Fibroblast of skin of scalp (primary cell): ENCODE measurements around the gene EIF4B.

Experiments
- DNase-seq: peaks from one replicate; pipeline ENCODE4 v3.0.0-alpha.2; 2013

EIF4B gene

DNA sequence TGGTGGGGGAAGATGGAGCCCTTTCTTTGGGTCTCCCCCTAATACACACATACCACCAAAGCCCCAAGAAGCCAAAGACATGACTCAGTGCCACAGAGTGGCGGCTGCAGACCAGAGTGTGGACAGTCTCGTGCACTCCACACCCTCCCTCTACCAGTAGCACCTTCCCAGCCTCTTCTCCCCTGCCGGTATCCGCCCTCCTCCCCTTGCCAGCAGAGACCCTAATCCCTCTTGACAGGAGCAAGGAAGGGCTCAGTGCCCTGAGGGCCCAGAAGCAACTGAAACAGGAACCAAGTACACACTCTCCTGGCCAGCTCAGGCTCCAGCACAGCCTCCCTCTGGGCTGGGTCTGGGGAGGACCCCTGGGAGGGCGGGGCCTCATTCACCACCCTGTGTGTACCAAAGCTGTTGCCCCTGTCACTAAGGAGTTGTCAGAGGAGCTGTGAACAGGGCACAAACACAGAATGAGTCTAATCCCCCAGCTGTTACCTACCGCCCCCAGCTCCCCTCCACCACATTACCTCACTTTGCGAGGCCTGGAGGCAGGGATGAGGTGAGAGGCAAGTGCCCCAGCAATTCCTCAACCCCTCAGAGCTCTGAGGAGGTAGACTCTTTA lies 64.7 kb downstream of the EIF4B start:
- peak; percentile 66 for DNase-seq

GRCh38 chr12:53071591-53072551 lies 65.6 kb downstream of the EIF4B start:
- DNase-seq, result peak; percentile 55

DNA sequence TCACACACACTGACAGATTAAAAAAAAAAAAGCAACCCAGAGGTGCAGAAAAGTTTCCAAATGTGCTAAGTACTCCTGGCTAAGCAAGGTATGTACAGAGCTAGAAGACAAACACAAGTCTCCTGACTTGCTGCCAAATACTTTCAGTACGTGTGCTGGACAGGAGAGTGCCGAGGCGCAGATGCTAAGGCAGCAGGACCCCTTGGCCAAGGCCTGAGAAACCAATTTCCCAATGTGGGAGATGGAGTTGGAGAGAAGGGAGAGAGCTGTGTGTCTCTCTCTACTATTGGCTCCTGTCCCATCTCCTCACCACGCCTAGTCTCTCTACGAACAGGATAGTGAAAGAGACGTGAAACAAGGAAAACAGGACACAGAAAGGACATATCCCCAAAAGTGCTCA lies 67.6 kb downstream of the EIF4B start:
- DNase-seq, result no peak

- DNase-seq, result no peak
Observed at GRCh38 chr12:53074283-53074998, 68.2 kb downstream of the EIF4B start.

GRCh38 chr12:53074999-53075370 lies 68.7 kb downstream of the EIF4B start:
- DNase-seq, result no peak

- no peak for DNase-seq
Observed at GRCh38 chr12:53076461-53076860, 70.2 kb downstream of the EIF4B start.

DNA sequence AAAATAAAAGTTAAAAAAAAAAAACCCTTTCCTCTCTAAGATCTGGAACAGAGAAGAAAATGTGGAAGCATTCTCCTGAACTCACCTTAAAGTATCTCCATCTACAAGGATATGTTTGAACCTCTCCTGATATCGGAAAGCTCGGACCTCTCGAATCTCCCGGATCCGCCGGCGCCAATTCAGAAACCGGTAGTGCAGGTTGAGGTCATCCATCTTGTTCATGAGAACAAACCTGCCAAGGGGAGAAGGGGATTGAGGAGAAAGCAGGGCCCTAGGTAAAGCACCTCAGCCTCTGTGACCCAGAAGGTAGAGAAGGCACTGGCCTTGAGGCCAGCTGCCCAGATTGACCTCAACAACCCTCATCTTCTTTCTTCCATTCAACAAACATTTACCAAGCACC lies 70.8 kb downstream of the EIF4B start:
- DNase-seq, result no peak

- no peak for DNase-seq
Observed at GRCh38 chr12:53078425-53079225, 72.4 kb downstream of the EIF4B start.

DNA sequence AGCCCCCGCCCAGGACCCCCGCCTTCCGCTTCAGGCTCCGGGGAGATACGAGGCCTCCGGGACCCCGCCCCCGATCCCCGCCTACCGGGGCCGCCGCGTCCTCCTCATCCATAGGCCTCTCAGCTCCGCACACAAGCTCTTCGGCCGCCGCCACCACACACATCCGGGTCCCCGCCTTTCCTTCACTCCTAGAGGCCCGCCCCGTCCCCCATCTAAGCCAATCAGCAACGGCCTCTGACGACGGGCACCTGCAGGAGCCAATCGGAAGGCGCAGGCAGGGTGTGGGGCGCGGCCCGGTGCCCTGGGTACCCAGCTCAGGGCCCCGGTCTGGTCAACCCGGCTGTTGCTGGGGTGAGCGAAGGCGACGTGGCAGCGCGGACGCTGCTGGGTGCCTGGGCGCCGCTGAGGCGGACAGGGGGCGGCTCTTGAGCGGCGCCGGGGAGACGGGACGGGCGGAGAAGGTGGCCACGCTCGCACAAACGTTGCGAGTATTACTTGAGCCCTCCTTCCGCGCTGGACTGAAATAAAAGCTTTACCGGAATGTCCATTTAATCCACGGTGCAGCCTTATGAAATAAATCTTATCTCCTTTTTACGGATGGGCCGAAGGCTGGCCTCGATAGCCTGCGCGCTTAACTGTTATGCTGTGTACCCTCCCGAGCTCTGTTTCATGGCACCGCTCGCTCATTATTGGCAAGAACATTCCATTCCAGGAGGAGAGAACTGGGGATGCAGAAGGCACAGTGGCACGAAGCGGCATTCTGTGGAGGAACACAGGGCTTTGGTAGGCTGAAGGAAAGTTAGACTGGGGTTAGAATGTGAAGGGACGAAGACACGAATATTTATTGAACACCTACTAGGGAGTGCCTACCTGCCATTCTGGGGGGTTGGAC lies 73.2 kb downstream of the EIF4B start, which contains the start of gene SPRYD3:
Gene SPRYD3 (minus strand): TSS at position 165 of the 892 bp plus-strand sequence. CDS start 57 bp downstream, at position 108.
- peak; percentile 98 for DNase-seq

GRCh38 chr12:53082637-53083175 lies 76.5 kb downstream of the EIF4B start:
- DNase-seq, result no peak

DNA sequence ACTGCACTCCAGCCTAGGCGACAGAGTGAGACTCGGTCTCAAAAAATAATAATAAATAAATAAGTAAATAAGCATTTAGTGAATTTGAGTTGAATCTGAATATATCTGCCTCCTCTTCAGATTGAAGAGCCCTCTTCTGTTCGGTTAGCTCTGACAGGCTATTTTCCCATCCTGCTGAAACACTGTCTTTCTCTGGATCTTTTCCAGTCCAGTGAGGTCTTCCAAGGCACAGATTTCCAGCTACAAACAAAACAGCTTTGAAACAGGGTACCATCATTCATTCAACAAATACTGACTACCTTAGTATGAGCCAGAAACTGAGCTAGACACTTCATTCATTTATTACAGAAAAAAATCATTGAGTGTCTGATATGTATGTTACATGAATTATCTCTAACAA lies 80.1 kb downstream of the EIF4B start:
- DNase-seq, result no peak

DNA sequence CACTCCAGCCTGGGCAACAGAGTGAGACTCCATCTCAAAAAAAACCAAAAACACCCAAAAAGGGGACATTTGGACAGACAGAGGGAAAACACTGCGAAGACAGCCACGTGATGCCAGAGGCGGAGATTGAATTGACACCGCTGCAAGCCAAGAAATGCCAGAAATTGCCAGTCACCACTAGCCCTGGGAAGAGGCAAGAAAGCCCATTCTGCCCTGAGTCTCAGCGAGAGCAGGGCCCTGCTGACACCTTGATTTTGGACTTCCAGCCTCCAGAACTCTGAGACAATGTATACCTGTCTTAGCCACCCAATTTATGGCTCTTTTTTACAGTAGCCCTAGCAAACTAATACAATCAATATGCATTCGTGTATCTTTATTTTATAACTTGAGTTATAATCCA lies 83.8 kb downstream of the EIF4B start:
- DNase-seq, result no peak

DNA sequence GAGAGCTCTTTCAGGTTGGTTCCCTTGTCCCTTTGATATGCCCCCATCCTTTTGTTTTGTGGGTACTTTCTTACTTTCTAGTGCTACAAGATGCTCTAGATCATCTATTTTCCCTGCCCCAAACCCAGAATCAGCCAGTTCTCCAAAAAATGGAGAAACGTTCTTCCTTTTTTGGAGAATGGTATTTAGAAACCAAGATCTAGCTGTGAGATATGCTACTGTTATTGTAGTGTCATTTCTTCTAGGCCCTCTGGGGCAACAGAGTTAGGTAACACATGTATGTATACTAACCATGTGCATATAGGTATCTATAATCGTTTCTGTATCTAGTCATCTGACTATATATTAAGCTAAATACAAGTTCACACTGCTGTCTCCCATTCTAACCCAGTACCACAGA lies 84.3 kb downstream of the EIF4B start:
- DNase-seq, result no peak

- DNase-seq, result no peak
Observed at GRCh38 chr12:53091756-53092155, 85.5 kb downstream of the EIF4B start.
